Neural cell (in vitro differentiated cells): ENCODE measurements around the gene PHF5A.
"Not testable (repeated sequence)": the region's sequence is repeated elsewhere in the genome, so short reads cannot be mapped to it uniquely, and the experiment has no call there.

Experiments
- CTCF ChIP-seq: fragments of 450-650 bp; IDR thresholded peaks from 2 replicates; pipeline ENCODE4 v1.5.1; 2014; ENCODE audit warnings: antibody characterized with exemption, mild to moderate bottlenecking, moderate library complexity; ENCODE audit not compliant: poor library complexity, severe bottlenecking
- EP300 ChIP-seq: fragments of 450-650 bp; conservative IDR thresholded peaks from 2 replicates; pipeline ENCODE4 v1.6.1; 2014; ENCODE audit warnings: antibody characterized with exemption, mild to moderate bottlenecking, moderate library complexity; ENCODE audit not compliant: poor library complexity, severe bottlenecking
- MXI1 ChIP-seq: fragments of 450-650 bp; conservative IDR thresholded peaks from 2 replicates; pipeline ENCODE4 v1.6.1; 2014; ENCODE audit warnings: antibody characterized with exemption, mild to moderate bottlenecking; ENCODE audit not compliant: poor library complexity, severe bottlenecking
- POLR2AphosphoS5 ChIP-seq: IDR thresholded peaks from 2 replicates; pipeline ENCODE4 v1.6.1; 2012
- REST ChIP-seq: IDR thresholded peaks from 2 replicates; pipeline ENCODE4 v1.6.1; 2012; ENCODE audit warnings: borderline replicate concordance
- TAF1 ChIP-seq: IDR thresholded peaks from 2 replicates; pipeline ENCODE4 v1.6.1; 2012; ENCODE audit warnings: low read depth

GRCh38 chr22:41460071-41460470 lies 8.4 kb downstream of the PHF5A start:
- not testable (repeated sequence) for TF ChIP-seq TAF1, CTCF, MXI1, REST, EP300, POLR2AphosphoS5
